NCI-H2171 (cell line): ENCODE results near the gene RAD23B.

ENCODE experiments used
- DNase-seq: peaks from one replicate; lab custom pipeline; 2025; lab: John Stamatoyannopoulos, UW

The RAD23B gene

GRCh38 chr9:107378006-107378405 lies 94.9 kb downstream of the RAD23B start:
- peak; percentile 29 for DNase-seq
